GM18499 (cell line): Measurements from ENCODE around the gene JCAD.
"Not testable (repeated sequence)": the region's sequence is repeated elsewhere in the genome, so short reads cannot be mapped to it uniquely, and the experiment has no call there.

Experiments
- ATAC-seq: cut with Tn5 transposase; IDR thresholded peaks from one replicate; pipeline ENCODE4 v1.9.1; 2021; ENCODE audit warnings: moderate number of reproducible peaks; ENCODE audit not compliant: insufficient read depth, unreplicated experiment

JCAD gene

GRCh38 chr10:29998142-29998808 is 61.1 kb downstream of the JCAD start:
- ATAC-seq, result no peak

- ATAC-seq, result no peak
These were observed 64.6 kb downstream of the JCAD start for GRCh38 chr10:29994811-29995210.

- no peak for ATAC-seq
These were observed 66.0 kb downstream of the JCAD start for GRCh38 chr10:29993319-29993915.

- ATAC-seq, result no peak
These were observed 66.5 kb downstream of the JCAD start for GRCh38 chr10:29992914-29993313.

GRCh38 chr10:29991382-29991781 is 68.0 kb downstream of the JCAD start:
- ATAC-seq, result no peak

- ATAC-seq, result no peak
These were observed 71.9 kb downstream of the JCAD start for GRCh38 chr10:29987471-29987870.

- no peak for ATAC-seq
These were observed 76.3 kb downstream of the JCAD start for GRCh38 chr10:29982997-29983648.

- no peak for ATAC-seq
These were observed 77.9 kb downstream of the JCAD start for GRCh38 chr10:29981510-29981909.

GRCh38 chr10:29980084-29980483 is 79.3 kb downstream of the JCAD start:
- ATAC-seq, result no peak

GRCh38 chr10:29979421-29979779 is 80.0 kb downstream of the JCAD start:
- ATAC-seq, result not testable (repeated sequence)

- ATAC-seq, result no peak
These were observed 82.2 kb downstream of the JCAD start for GRCh38 chr10:29977171-29977570.

GRCh38 chr10:29976134-29976533 is 83.3 kb downstream of the JCAD start:
- no peak for ATAC-seq

- ATAC-seq, result no peak
These were observed 84.6 kb downstream of the JCAD start for GRCh38 chr10:29974773-29975172.

- ATAC-seq, result no peak
These were observed 85.5 kb downstream of the JCAD start for GRCh38 chr10:29973921-29974320.

- ATAC-seq, result no peak
These were observed 88.8 kb downstream of the JCAD start for GRCh38 chr10:29970576-29970975.

GRCh38 chr10:29970012-29970396 is 89.4 kb downstream of the JCAD start:
- no peak for ATAC-seq

GRCh38 chr10:29969255-29970011 is 90.0 kb downstream of the JCAD start:
- ATAC-seq, result no peak

- ATAC-seq, result no peak
These were observed 90.8 kb downstream of the JCAD start for GRCh38 chr10:29968585-29968984.

GRCh38 chr10:29966269-29966668 is 93.1 kb downstream of the JCAD start:
- ATAC-seq, result no peak
